ENCODE results near the gene RUFY4. TPM values are rescaled to one million over a fixed set of nuclear protein-coding genes. Genes with fewer than 3 reads are reported as not detected.
"Not testable (repeated sequence)": the region's sequence is repeated elsewhere in the genome, so short reads cannot be mapped to it uniquely, and the experiment has no call there.

RUFY4 gene
- 0.26 and 1.3 TPM in 2 replicates for total RNA-seq (2021)
- Bru-seq, nascent RNA = percentile 13 among the genes with signal in this experiment
- percentile 18 among the genes with signal in this experiment for BruChase-seq, experiment 1, labeled RNA remaining after a 2-hour chase
- percentile 26 among the genes with signal in this experiment for BruChase-seq, experiment 2, labeled RNA remaining after a 6-hour chase
- long read RNA-seq, partial matches to known transcripts = 0 of 1 reads
- long read RNA-seq, other reads (novel, unspliced or antisense) = 1 of 1 reads

- H3K4me1 ChIP-seq (ENCODE audit: insufficient read depth, low read length, poor library complexity, severe bottlenecking); BruUV-seq (replicated peaks); POLR2A ChIA-PET (ENCODE audit: low non-redundant PET); H3K9me3 ChIP-seq (ENCODE audit: low read depth, low read length, poor library complexity, severe bottlenecking); H3K27ac ChIP-seq (ENCODE audit: low read depth, low read length, poor library complexity, severe bottlenecking); H3K27me3 ChIP-seq (replicated peaks; ENCODE audit: insufficient read depth, low read depth, low read length, poor library complexity); H3K36me3 ChIP-seq (ENCODE audit: insufficient read depth, low read length, poor library complexity, severe bottlenecking): not testable (repeated sequence)
- TF ChIP-seq, protein P1, sequence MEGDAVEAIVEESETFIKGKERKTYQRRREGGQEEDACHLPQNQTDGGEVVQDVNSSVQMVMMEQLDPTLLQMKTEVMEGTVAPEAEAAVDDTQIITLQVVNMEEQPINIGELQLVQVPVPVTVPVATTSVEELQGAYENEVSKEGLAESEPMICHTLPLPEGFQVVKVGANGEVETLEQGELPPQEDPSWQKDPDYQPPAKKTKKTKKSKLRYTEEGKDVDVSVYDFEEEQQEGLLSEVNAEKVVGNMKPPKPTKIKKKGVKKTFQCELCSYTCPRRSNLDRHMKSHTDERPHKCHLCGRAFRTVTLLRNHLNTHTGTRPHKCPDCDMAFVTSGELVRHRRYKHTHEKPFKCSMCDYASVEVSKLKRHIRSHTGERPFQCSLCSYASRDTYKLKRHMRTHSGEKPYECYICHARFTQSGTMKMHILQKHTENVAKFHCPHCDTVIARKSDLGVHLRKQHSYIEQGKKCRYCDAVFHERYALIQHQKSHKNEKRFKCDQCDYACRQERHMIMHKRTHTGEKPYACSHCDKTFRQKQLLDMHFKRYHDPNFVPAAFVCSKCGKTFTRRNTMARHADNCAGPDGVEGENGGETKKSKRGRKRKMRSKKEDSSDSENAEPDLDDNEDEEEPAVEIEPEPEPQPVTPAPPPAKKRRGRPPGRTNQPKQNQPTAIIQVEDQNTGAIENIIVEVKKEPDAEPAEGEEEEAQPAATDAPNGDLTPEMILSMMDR (conservative IDR thresholded peaks at IDR 0.05; ENCODE audit: low read depth, low read length) = peak; percentile 74
- CTCF ChIA-PET = interaction anchor here (0.5 to 1.1 kb wide), 5 partner anchors 11 to 810 kb away, joined by 3 to 9 read pairs (median 3); no protein-coding TSS in a partner anchor
- peak; percentile 82 for DNase-seq (ENCODE audit: low spot score)
- intact Hi-C loops (cut with micrococcal nuclease; ENCODE audit: unreplicated experiment) = loop anchor here (1.0 kb wide), 1 partner anchor 284 kb away; no protein-coding TSS in a partner anchor
- H3K4me3 ChIP-seq (ENCODE audit: low read depth, low read length, poor library complexity, severe bottlenecking) = peak within 1 kb of the TSS; percentile 39
These were observed at the start of gene RUFY4 for GRCh38 chr2:218068721-218069334. Gene RUFY4, plus strand, starts transcription at chr2:218069253. Its CDS starts 1,353 bp downstream, at chr2:218070606.

- H3K27ac ChIP-seq (ENCODE audit: low read depth, low read length, poor library complexity, severe bottlenecking) = peak overlapping the region; percentile 42
- H3K9me3 ChIP-seq (ENCODE audit: low read depth, low read length, poor library complexity, severe bottlenecking) = no peaks in the 10 kb centered on the region
- BruUV-seq (replicated peaks) = no TSS peak
- ChIA-PET CTCF (no interaction called here), POLR2A (ENCODE audit: low non-redundant PET) (no interaction called here)
- H3K4me1 ChIP-seq (ENCODE audit: insufficient read depth, low read length, poor library complexity, severe bottlenecking) = peaks cover 37% of the 10 kb centered on the region
- H3K27me3 ChIP-seq (replicated peaks; ENCODE audit: insufficient read depth, low read depth, low read length, poor library complexity) = no peaks in the 10 kb centered on the region
- DNase-seq (ENCODE audit: low spot score) = no peak
- TF ChIP-seq, protein P1 (conservative IDR thresholded peaks at IDR 0.05; ENCODE audit: low read depth, low read length) = no peak
- no peak for TF ChIP-seq EZH2 (IDR thresholded peaks at IDR 0.05; ENCODE audit: borderline replicate concordance, low read depth, low read length, poor library complexity, severe bottlenecking)
- intact Hi-C loops (cut with micrococcal nuclease; ENCODE audit: unreplicated experiment) = no loop called here
- no peaks in the 10 kb centered on the region for H3K36me3 ChIP-seq (ENCODE audit: insufficient read depth, low read length, poor library complexity, severe bottlenecking)
- no peak overlapping the region for H3K4me3 ChIP-seq (ENCODE audit: low read depth, low read length, poor library complexity, severe bottlenecking)
These were observed 49.5 kb upstream of the RUFY4 start for GRCh38 chr2:218019411-218020060.

DNA sequence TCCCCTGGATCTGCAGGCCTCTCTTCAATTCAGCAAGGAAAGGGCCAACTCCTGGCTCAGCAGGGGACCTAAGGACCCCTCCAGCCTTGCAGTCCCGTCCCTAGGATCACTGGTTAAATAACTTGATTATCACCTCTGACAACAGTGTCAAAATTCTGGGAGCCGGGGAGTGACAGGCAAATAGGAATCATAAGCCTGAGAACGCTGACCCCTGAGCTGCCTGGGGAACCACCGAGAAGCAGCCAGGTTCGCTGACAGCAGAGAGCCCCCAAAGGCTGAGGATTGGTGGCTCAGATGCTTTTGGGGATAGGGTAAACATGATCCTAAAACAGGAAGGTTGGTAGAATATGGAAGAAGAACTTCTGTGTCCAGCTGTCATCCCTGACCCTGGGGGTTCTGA is 48.8 kb upstream of the RUFY4 start:
- H3K9me3 ChIP-seq (ENCODE audit: low read depth, low read length, poor library complexity, severe bottlenecking) = no peaks in the 10 kb centered on the region
- H3K36me3 ChIP-seq (ENCODE audit: insufficient read depth, low read length, poor library complexity, severe bottlenecking) = no peaks in the 10 kb centered on the region
- no TSS peak for BruUV-seq (replicated peaks)
- H3K4me1 ChIP-seq (ENCODE audit: insufficient read depth, low read length, poor library complexity, severe bottlenecking) = peaks cover 33% of the 10 kb centered on the region
- H3K27me3 ChIP-seq (replicated peaks; ENCODE audit: insufficient read depth, low read depth, low read length, poor library complexity) = no peaks in the 10 kb centered on the region
- ChIA-PET CTCF (no interaction called here), POLR2A (ENCODE audit: low non-redundant PET) (no interaction called here)
- no peak overlapping the region for H3K4me3 ChIP-seq (ENCODE audit: low read depth, low read length, poor library complexity, severe bottlenecking)
- intact Hi-C loops (cut with micrococcal nuclease; ENCODE audit: unreplicated experiment) = no loop called here
- no peak for TF ChIP-seq EZH2 (IDR thresholded peaks at IDR 0.05; ENCODE audit: borderline replicate concordance, low read depth, low read length, poor library complexity, severe bottlenecking)
- TF ChIP-seq, protein P1 (conservative IDR thresholded peaks at IDR 0.05; ENCODE audit: low read depth, low read length) = no peak
- DNase-seq (ENCODE audit: low spot score) = no peak
- peak overlapping the region; percentile 42 for H3K27ac ChIP-seq (ENCODE audit: low read depth, low read length, poor library complexity, severe bottlenecking)
